CD14-positive monocyte (primary cell): ENCODE results near the gene MTA1. TPM values are rescaled to one million over a fixed set of nuclear protein-coding genes. Genes with fewer than 3 reads are reported as not detected.
A peak's percentile ranks its signal among the peaks of the same experiment; 100 is the strongest.

Experiments
- DNase-seq, 3 donors: peaks; one replicate each; pipeline ENCODE4 v3.0.0-alpha.2; 2011 to 2022
- H2AFZ ChIP-seq: 2 replicates; pipeline ENCODE4 v1.6.0; 2012; ENCODE audit warnings: mild to moderate bottlenecking, low read depth, low read length, inconsistent platforms; ENCODE audit not compliant: insufficient read depth, poor library complexity, severe bottlenecking
- H3K27ac ChIP-seq, 2 donors: 1 replicate in 1 of 2; 2 replicates in 1 of 2; pipeline ENCODE4 v1.5.1; 2012 to 2013; ENCODE audit warnings: low read length in 2 of 2, control low read depth in 1 of 2, inconsistent platforms in 1 of 2, low read depth in 1 of 2, mild to moderate bottlenecking in 1 of 2
- H3K27me3 ChIP-seq, 2 donors: one replicate each; pipeline versions ENCODE4 v1.6.0 to v1.6.1; 2011 to 2013; ENCODE audit warnings: low read length in 2 of 2; ENCODE audit not compliant: control insufficient read depth in 2 of 2, insufficient read depth in 2 of 2
- H3K36me3 ChIP-seq, 2 donors: replicated peaks in 1 of 2; 1 replicate in 1 of 2; 2 replicates in 1 of 2; pipeline versions ENCODE4 v1.5.1 to v1.6.1; 2012 to 2013; ENCODE audit warnings: low read length in 2 of 2, control low read depth in 1 of 2, inconsistent platforms in 1 of 2, mild to moderate bottlenecking in 1 of 2; ENCODE audit not compliant: insufficient read depth in 2 of 2, control insufficient read depth in 1 of 2
- H3K4me1 ChIP-seq, 2 donors: 1 replicate in 1 of 2; 2 replicates in 1 of 2; pipeline versions ENCODE4 v1.5.1 to v1.6.1; 2012 to 2013; ENCODE audit warnings: low read length in 2 of 2, control low read depth in 1 of 2, inconsistent platforms in 1 of 2, mild to moderate bottlenecking in 1 of 2, moderate library complexity in 1 of 2; ENCODE audit not compliant: insufficient read depth in 2 of 2, control insufficient read depth in 1 of 2
- H3K4me2 ChIP-seq: replicated peaks from 2 replicates; pipeline ENCODE3; 2012; ENCODE audit warnings: low read length, moderate library complexity, mild to moderate bottlenecking; ENCODE audit not compliant: poor library complexity, severe bottlenecking; ENCODE audit errors: extremely low read depth
- H3K4me3 ChIP-seq, 3 experiments: fragments of 200-600 bp in 1 of 3; sonication (generic) in 1 of 3; replicated peaks in 1 of 3; 1 replicate in 2 of 3; 2 replicates in 1 of 3; pipeline ENCODE4 v1.5.1; 2011 to 2013; ENCODE audit warnings: low read length in 3 of 3, mild to moderate bottlenecking in 3 of 3, control low read depth in 2 of 3, low read depth in 2 of 3, inconsistent platforms in 1 of 3, moderate library complexity in 1 of 3
- H3K79me2 ChIP-seq: 2 replicates; pipeline ENCODE4 v1.6.0; 2012; ENCODE audit warnings: mild to moderate bottlenecking, control low read depth, inconsistent platforms, low read length, moderate library complexity; ENCODE audit not compliant: insufficient read depth
- H3K9ac ChIP-seq: 2 replicates; pipeline ENCODE4 v1.6.0; 2017; ENCODE audit warnings: low read length, mild to moderate bottlenecking; ENCODE audit not compliant: insufficient read depth, poor library complexity, severe bottlenecking
- H3K9me3 ChIP-seq, 2 donors: replicated peaks in 1 of 2; 1 replicate in 1 of 2; 2 replicates in 1 of 2; pipeline versions ENCODE4 v1.5.1 to v1.6.1; 2012 to 2013; ENCODE audit warnings: low read length in 2 of 2, control low read depth in 1 of 2; ENCODE audit not compliant: control insufficient read depth in 1 of 2, insufficient read depth in 1 of 2
- H4K20me1 ChIP-seq: 2 replicates; pipeline ENCODE4 v1.6.0; 2012; ENCODE audit warnings: mild to moderate bottlenecking, low read length, control low read depth, moderate library complexity; ENCODE audit not compliant: insufficient read depth
- H3K27ac Mint-ChIP-seq, 7 donors: one replicate each; pipeline ENCODE4 v1.8.0; 2020; ENCODE audit warnings: mild to moderate bottlenecking in 7 of 7, mixed read lengths in 7 of 7, moderate library complexity in 6 of 7, inconsistent platforms in 2 of 7
- H3K27me3 Mint-ChIP-seq, 3 donors: one replicate each; pipeline ENCODE4 v1.8.0; 2021 to 2022; ENCODE audit warnings: low read depth in 3 of 3, mild to moderate bottlenecking in 3 of 3, mixed read lengths in 3 of 3, moderate library complexity in 3 of 3, inconsistent platforms in 1 of 3
- H3K36me3 Mint-ChIP-seq, 2 donors: one replicate each; pipeline ENCODE4 v1.8.0; 2020; ENCODE audit warnings: mixed read lengths in 2 of 2, inconsistent platforms in 1 of 2, mild to moderate bottlenecking in 1 of 2
- H3K4me1 Mint-ChIP-seq: one replicate; pipeline ENCODE4 v1.8.0; 2020; ENCODE audit warnings: mild to moderate bottlenecking, mixed read lengths
- H3K4me3 Mint-ChIP-seq, 2 donors: one replicate each; pipeline ENCODE4 v1.8.0; 2020; ENCODE audit warnings: mild to moderate bottlenecking in 2 of 2, mixed read lengths in 2 of 2, moderate library complexity in 1 of 2
- H3K9me3 Mint-ChIP-seq, 7 donors: one replicate each; pipeline ENCODE4 v1.8.0; 2020 to 2022; ENCODE audit warnings: mixed read lengths in 7 of 7, mild to moderate bottlenecking in 6 of 7, moderate library complexity in 6 of 7, inconsistent platforms in 2 of 7
- WGBS: methylation state at CpG from one replicate; pipeline ENCODE4 v1.1.5; 2013; ENCODE audit warnings: missing lambda C conversion rate; ENCODE audit not compliant: insufficient coverage; 5-methylcytosine and 5-hydroxymethylcytosine counted together
- intact Hi-C, 2 donors: fragments of 100-400 bp; cut with micrococcal nuclease; formaldehyde crosslinking; loops; one replicate each; pipeline versions ENCODE4 v1.15.0 to v1.15.1; 2023
- polyA plus RNA-seq, 3 donors: library from polyadenylated mRNA; depleted of rRNA in 1 of 3; unstranded in 2 of 3; stranded (reverse) in 1 of 3; fragments of 300-500 nt in 2 of 3; fragments of >200 nt in 1 of 3; fragmentation: Illumina TruSeq in 2 of 3; gene quantifications; 1 replicate in 2 of 3; 2 replicates in 1 of 3; pipeline ENCODE4 v1.2.3, GENCODE V29; 2012 to 2021
- TF ChIP-seq, protein P1 (sequence below): fragments of 200-600 bp; IDR thresholded peaks from one replicate; pipeline ENCODE4 v1.8.0; 2022; ENCODE audit warnings: antibody characterized with exemption, mild to moderate bottlenecking

MTA1 gene
- polyA plus RNA-seq, 3 donors = 0.91 to 102 (median 2.0) TPM

DNA sequence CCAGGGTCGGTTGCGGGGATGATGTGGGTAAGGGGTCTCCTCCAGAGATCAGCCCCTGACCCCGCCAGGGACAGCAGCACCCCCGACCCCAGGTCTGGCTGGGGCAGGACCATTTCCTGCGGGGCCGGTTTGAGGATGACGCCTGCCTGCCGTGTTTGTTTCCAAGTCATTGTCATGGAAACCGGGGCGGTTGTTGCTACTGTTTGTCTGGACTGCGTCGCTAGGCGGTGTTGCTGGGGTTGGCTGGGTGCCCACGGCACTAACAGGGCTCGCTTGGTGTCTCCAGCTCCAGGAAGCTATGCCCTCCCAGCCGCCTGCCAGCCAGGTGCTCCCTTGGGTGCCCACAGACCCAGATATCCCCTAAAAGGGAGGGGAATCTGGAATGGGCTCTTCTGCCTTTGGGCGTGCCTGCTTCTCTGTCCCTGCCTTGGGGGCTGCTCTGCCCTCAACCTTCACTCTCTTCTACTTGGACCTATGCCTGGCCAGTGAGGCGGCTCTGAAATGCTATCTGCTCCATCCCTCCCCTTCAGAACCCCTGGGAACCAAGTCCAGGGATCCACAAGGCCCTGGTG lies 62.3 kb downstream of the MTA1 start:
- Mint-ChIP-seq H3K36me3 (peaks cover 5 to 14% of the 10 kb centered on the region in 2 donors), H3K27ac (peak overlapping the region; percentile 96 to 99 (median 99)), H3K27me3 (peaks cover 52 to 86% (median 57%) of the 10 kb centered on the region in 3 donors), H3K4me1 (peaks cover 57% of the 10 kb centered on the region), H3K9me3 (peaks cover 5 to 18% (median 13%) of the 10 kb centered on the region in 7 donors), H3K4me3 (peak overlapping the region; percentile 75 to 82)
- H3K27me3 ChIP-seq = peaks cover 7 to 70% of the 10 kb centered on the region in 2 donors
- H3K79me2 ChIP-seq = no peaks in the 10 kb centered on the region
- intact Hi-C loops = loop anchor here (1.0 to 10.0 kb wide), 4 partner anchors 7 to 417 kb away; partner anchors contain the start of genes GPR132 (in 1 of the 2) and TEX22 (in 1 of the 2)
- peaks cover 58 to 72% of the 10 kb centered on the region in 2 donors for H3K4me1 ChIP-seq
- H3K36me3 ChIP-seq = no peaks in the 10 kb centered on the region
- peak overlapping the region; percentile 82 to 99 for H3K27ac ChIP-seq
- peak overlapping the region; percentile 79 for H3K4me2 ChIP-seq
- H3K9me3 ChIP-seq = peaks cover 8 to 9% of the 10 kb centered on the region in 2 donors
- peak overlapping the region in 2 of 3 experiments; percentile 52 to 72 for H3K4me3 ChIP-seq
- WGBS = 4% methylated on average over 14 of the region's 18 CpGs
- H2AFZ ChIP-seq = no peak overlapping the region
- H3K9ac ChIP-seq = peak overlapping the region; percentile 97
- H4K20me1 ChIP-seq = no peaks in the 10 kb centered on the region
- peak; percentile 99 for DNase-seq
- TF ChIP-seq, protein P1, sequence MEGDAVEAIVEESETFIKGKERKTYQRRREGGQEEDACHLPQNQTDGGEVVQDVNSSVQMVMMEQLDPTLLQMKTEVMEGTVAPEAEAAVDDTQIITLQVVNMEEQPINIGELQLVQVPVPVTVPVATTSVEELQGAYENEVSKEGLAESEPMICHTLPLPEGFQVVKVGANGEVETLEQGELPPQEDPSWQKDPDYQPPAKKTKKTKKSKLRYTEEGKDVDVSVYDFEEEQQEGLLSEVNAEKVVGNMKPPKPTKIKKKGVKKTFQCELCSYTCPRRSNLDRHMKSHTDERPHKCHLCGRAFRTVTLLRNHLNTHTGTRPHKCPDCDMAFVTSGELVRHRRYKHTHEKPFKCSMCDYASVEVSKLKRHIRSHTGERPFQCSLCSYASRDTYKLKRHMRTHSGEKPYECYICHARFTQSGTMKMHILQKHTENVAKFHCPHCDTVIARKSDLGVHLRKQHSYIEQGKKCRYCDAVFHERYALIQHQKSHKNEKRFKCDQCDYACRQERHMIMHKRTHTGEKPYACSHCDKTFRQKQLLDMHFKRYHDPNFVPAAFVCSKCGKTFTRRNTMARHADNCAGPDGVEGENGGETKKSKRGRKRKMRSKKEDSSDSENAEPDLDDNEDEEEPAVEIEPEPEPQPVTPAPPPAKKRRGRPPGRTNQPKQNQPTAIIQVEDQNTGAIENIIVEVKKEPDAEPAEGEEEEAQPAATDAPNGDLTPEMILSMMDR = no peak

DNA sequence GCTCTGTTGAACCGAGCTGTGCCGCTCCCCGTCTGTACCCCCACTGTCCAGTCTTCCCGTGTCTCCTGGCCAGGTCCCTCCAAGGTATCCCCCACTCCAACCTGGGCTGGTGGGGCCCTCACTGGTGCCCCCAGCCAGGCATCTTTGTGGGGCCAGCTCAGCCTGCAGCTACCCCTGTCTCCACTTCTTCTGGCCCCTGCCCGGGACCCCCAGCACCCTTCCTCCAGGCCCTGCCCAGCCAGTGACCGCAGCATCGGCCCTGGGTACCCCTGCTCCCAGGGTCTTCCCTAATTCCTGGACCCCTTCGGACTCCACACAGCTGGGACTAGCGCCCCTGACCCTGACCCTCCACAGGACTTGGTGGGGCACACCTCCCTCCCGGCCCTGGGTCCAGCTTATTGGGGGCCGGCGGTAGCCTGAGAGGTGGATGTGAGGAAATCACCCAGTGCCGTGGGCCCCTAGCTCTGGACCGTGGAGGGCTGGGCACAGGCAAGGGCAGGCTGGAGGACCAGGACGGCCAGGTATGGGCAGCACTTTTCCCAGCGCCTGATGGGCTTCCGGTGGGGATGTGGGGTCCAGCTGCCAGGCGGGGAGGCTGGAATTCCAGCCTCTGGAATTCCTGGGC lies 63.0 kb downstream of the MTA1 start:
- no peak for DNase-seq
- H3K36me3 Mint-ChIP-seq = peaks cover 5 to 10% of the 10 kb centered on the region in 2 donors
- Histone ChIP-seq H3K9ac (peak overlapping the region; percentile 97), H3K9me3 (peaks cover 4% of the 10 kb centered on the region in 2 donors), H3K79me2 (no peaks in the 10 kb centered on the region), H3K27me3 (peaks cover 7 to 64% of the 10 kb centered on the region in 2 donors), H3K27ac (peak overlapping the region; percentile 82 to 99), H3K4me3 (peak overlapping the region in 1 of 3 experiments; percentile 72), H3K4me1 (peaks cover 58 to 73% of the 10 kb centered on the region in 2 donors), H3K4me2 (peak overlapping the region; percentile 79), H3K36me3 (no peaks in the 10 kb centered on the region), H4K20me1 (no peaks in the 10 kb centered on the region), H2AFZ (no peak overlapping the region)
- H3K9me3 Mint-ChIP-seq = peaks cover 0 to 14% (median 8%) of the 10 kb centered on the region in 7 donors
- intact Hi-C loops = loop anchor here (5.0 to 10.0 kb wide), 2 partner anchors 410 to 418 kb away; partner anchors contain the start of gene GPR132 (in 1 of the 2)
- peaks cover 54% of the 10 kb centered on the region for H3K4me1 Mint-ChIP-seq
- TF ChIP-seq, protein P1 = no peak
- WGBS = 90% methylated on average over 12 of the region's 18 CpGs
- H3K4me3 Mint-ChIP-seq = peak overlapping the region; percentile 75 to 82
- peak overlapping the region; percentile 96 to 99 (median 99) for H3K27ac Mint-ChIP-seq
- H3K27me3 Mint-ChIP-seq = peaks cover 45 to 82% (median 51%) of the 10 kb centered on the region in 3 donors
